Mesenchymal stem cell (in vitro differentiated cells and primary cell): ENCODE results near the gene SLK.

Experiments used
- DNase-seq: peaks from one replicate; pipeline ENCODE4 v3.0.0-alpha.2; 2013
- H2AFZ ChIP-seq: one replicate; pipeline ENCODE4 v1.6.1; 2013; ENCODE audit warnings: low read depth, mild to moderate bottlenecking, control low read depth, inconsistent platforms, low read length, moderate library complexity
- H2AK5ac ChIP-seq: 2 replicates; pipeline ENCODE4 v1.6.1; 2013; ENCODE audit warnings: low read length, moderate library complexity, mild to moderate bottlenecking, inconsistent platforms; ENCODE audit not compliant: severe bottlenecking
- H2BK120ac ChIP-seq: one replicate; pipeline ENCODE4 v1.6.1; 2013; ENCODE audit warnings: low read depth, mild to moderate bottlenecking, inconsistent platforms, low read length, moderate library complexity
- H2BK12ac ChIP-seq, 2 experiments: one replicate each; pipeline ENCODE4 v1.6.1; 2013; ENCODE audit warnings: inconsistent platforms in 2 of 2, low read length in 2 of 2, mild to moderate bottlenecking in 2 of 2, moderate library complexity in 2 of 2, control low read depth in 1 of 2
- H2BK15ac ChIP-seq: one replicate; pipeline ENCODE4 v1.6.1; 2013; ENCODE audit warnings: mild to moderate bottlenecking, low read depth, inconsistent platforms; ENCODE audit not compliant: poor library complexity, severe bottlenecking
- H2BK5ac ChIP-seq: 2 replicates; pipeline ENCODE4 v1.6.1; 2013; ENCODE audit warnings: low read depth, mild to moderate bottlenecking, low read length, control low read depth, inconsistent platforms; ENCODE audit not compliant: poor library complexity, severe bottlenecking
- H3K14ac ChIP-seq, 2 experiments: one replicate each; pipeline ENCODE4 v1.6.1; 2013; ENCODE audit warnings: inconsistent platforms in 2 of 2, low read length in 2 of 2, control low read depth in 1 of 2, mild to moderate bottlenecking in 1 of 2, moderate library complexity in 1 of 2
- H3K18ac ChIP-seq, 2 experiments: one replicate each; pipeline ENCODE4 v1.6.1; 2013; ENCODE audit warnings: inconsistent platforms in 2 of 2, low read length in 2 of 2, control low read depth in 1 of 2, low read depth in 1 of 2, mild to moderate bottlenecking in 1 of 2
- H3K23ac ChIP-seq, 2 experiments: one replicate each; pipeline ENCODE4 v1.6.1; 2013; ENCODE audit warnings: inconsistent platforms in 2 of 2, low read length in 2 of 2, mild to moderate bottlenecking in 2 of 2, moderate library complexity in 2 of 2, control low read depth in 1 of 2
- H3K27ac ChIP-seq: 2 replicates; pipeline ENCODE4 v1.5.1; 2013; ENCODE audit warnings: mild to moderate bottlenecking, moderate library complexity, low read length, control low read depth, inconsistent platforms; ENCODE audit not compliant: poor library complexity, severe bottlenecking
- H3K27me3 ChIP-seq, 2 experiments: 2 replicates each; pipeline versions ENCODE4 v1.6.1 to v1.7.0; 2013; ENCODE audit warnings: low read length in 2 of 2, mild to moderate bottlenecking in 2 of 2, moderate library complexity in 2 of 2, control low read depth in 1 of 2, inconsistent platforms in 1 of 2; ENCODE audit not compliant: control insufficient read depth in 1 of 2, insufficient read depth in 1 of 2
- H3K36me3 ChIP-seq, 2 experiments: 2 replicates each; pipeline versions ENCODE4 v1.6.1 to v1.7.0; 2013; ENCODE audit warnings: low read length in 2 of 2, control low read depth in 1 of 2, inconsistent platforms in 1 of 2, low read depth in 1 of 2, mild to moderate bottlenecking in 1 of 2; ENCODE audit not compliant: insufficient read depth in 2 of 2, control insufficient read depth in 1 of 2
- H3K4ac ChIP-seq, 2 experiments: one replicate each; pipeline ENCODE4 v1.6.1; 2013; ENCODE audit warnings: inconsistent platforms in 2 of 2, low read length in 2 of 2, mild to moderate bottlenecking in 2 of 2, moderate library complexity in 2 of 2, control low read depth in 1 of 2, low read depth in 1 of 2
- H3K4me1 ChIP-seq: 2 replicates; pipeline ENCODE4 v1.6.1; 2013; ENCODE audit warnings: low read depth, low read length, control low read depth; ENCODE audit not compliant: control insufficient read depth, insufficient read depth
- H3K4me2 ChIP-seq: 2 replicates; pipeline ENCODE4 v1.6.1; 2013; ENCODE audit warnings: low read length, mild to moderate bottlenecking, inconsistent platforms; ENCODE audit not compliant: poor library complexity, severe bottlenecking
- H3K4me3 ChIP-seq, 2 experiments: 2 replicates each; pipeline versions ENCODE4 v1.5.1 to v1.7.0; 2013; ENCODE audit warnings: low read length in 2 of 2, mild to moderate bottlenecking in 2 of 2, control low read depth in 1 of 2, low read depth in 1 of 2; ENCODE audit not compliant: insufficient read depth in 1 of 2
- H3K79me1 ChIP-seq: replicated peaks from 2 replicates; pipeline ENCODE4 v1.6.1; 2013; ENCODE audit warnings: mild to moderate bottlenecking, control low read depth, low read length, inconsistent platforms; ENCODE audit not compliant: poor library complexity, severe bottlenecking
- H3K9ac ChIP-seq: 2 replicates; pipeline ENCODE4 v1.7.0; 2013; ENCODE audit warnings: mild to moderate bottlenecking, low read length, moderate library complexity
- H3K9me3 ChIP-seq: 2 replicates; pipeline ENCODE4 v1.7.0; 2013; ENCODE audit warnings: mild to moderate bottlenecking, low read length; ENCODE audit not compliant: control insufficient read depth
- H4K8ac ChIP-seq: one replicate; pipeline ENCODE4 v1.6.1; 2013; ENCODE audit warnings: inconsistent platforms, mild to moderate bottlenecking, low read length, moderate library complexity
- H4K91ac ChIP-seq: one replicate; pipeline ENCODE4 v1.6.1; 2013; ENCODE audit warnings: mild to moderate bottlenecking, low read length, inconsistent platforms
- WGBS: methylation state at CpG from one replicate; pipeline ENCODE4 v1.1.7; 2013; ENCODE audit warnings: mixed read lengths; 5-methylcytosine and 5-hydroxymethylcytosine counted together

Gene SLK

DNA sequence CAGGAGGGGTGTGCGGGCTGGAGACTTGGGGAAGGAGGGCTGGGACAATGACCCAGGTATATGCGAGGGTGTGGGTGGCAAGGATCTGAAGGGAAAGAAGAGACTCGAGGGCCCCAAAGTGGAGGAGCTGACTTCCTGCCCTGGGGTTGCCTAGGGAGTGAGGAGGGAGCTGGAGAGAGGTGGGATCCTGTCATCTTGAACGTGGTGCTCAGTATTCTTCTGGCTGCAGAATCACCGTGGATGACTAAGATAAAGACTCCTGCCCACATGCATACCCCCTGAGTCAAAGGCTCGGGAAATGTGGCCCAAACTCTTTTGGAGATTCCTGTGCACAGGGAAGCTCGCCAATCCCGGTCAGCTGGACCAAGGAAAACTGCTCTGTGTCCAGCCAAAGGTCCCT is 87.5 kb downstream of the SLK start:
- Histone ChIP-seq H2BK15ac (no peak overlapping the region), H3K4me3 (no peak overlapping the region), H2BK12ac (no peak overlapping the region), H3K4me1 (peaks cover 3% of the 10 kb centered on the region), H3K27ac (no peak overlapping the region), H3K36me3 (no peaks in the 10 kb centered on the region), H4K8ac (no peak overlapping the region), H3K27me3 (no peaks in the 10 kb centered on the region), H4K91ac (no peak overlapping the region), H3K23ac (no peak overlapping the region), H2AK5ac (no peak overlapping the region), H2BK5ac (no peak overlapping the region), H3K18ac (no peak overlapping the region), H3K14ac (no peak overlapping the region), H3K9me3 (no peaks in the 10 kb centered on the region), H2AFZ (no peak overlapping the region), H3K79me1 (no peaks in the 10 kb centered on the region), H2BK120ac (no peak overlapping the region), H3K9ac (no peak overlapping the region), H3K4me2 (no peak overlapping the region), H3K4ac (no peak overlapping the region)
- 67% methylated on average over 8 of the region's 8 CpGs for WGBS
- DNase-seq = no peak

DNA sequence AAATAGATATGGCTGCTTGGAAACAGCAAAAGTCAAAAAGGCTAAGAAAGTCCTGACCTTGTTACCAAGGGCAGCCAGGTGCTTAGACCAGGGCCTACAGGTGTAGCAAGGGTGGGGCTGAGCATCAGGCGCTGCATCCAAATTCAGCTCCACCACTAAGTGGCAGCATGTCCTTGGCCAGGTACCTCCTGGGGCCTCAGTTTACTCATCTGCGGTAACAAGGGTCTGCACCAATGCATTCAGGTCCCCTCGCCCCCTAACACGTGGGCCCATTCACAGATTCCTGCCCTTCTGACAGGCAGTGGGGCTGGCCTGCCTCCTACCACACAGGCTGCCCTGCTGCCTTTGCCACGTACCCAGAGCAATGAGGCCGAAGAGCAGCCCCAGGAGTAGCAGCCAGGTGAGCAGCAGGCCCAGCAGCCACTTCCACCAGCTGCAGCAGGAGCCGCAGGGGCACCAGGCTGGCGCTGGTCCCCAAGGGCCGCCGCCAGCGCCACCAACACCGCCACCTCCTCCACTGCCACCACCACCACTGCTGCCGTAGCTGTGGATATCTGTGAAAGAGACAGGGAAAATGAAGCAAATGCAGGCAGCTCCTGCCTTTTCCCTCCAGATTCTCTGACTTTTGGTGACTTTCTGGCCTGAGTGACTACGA is 89.8 kb downstream of the SLK start:
- H3K27ac ChIP-seq = no peak overlapping the region
- no peak overlapping the region for H3K4me2 ChIP-seq
- H3K14ac ChIP-seq = no peak overlapping the region
- no peak overlapping the region for H2BK5ac ChIP-seq
- H3K23ac ChIP-seq = no peak overlapping the region
- no peak overlapping the region for H2AFZ ChIP-seq
- H3K9ac ChIP-seq = no peak overlapping the region
- H3K36me3 ChIP-seq = no peaks in the 10 kb centered on the region
- H3K27me3 ChIP-seq = no peaks in the 10 kb centered on the region
- no peak overlapping the region for H2BK120ac ChIP-seq
- no peaks in the 10 kb centered on the region for H3K79me1 ChIP-seq
- H2AK5ac ChIP-seq = no peak overlapping the region
- no peak overlapping the region for H2BK15ac ChIP-seq
- H3K4ac ChIP-seq = no peak overlapping the region
- no peak for DNase-seq
- peaks cover 3% of the 10 kb centered on the region for H3K4me1 ChIP-seq
- no peak overlapping the region for H3K18ac ChIP-seq
- 85% methylated on average over 14 of the region's 14 CpGs for whole genome bisulfite sequencing
- no peaks in the 10 kb centered on the region for H3K9me3 ChIP-seq
- H2BK12ac ChIP-seq = no peak overlapping the region
- H4K8ac ChIP-seq = no peak overlapping the region
- H4K91ac ChIP-seq = no peak overlapping the region
- no peak overlapping the region for H3K4me3 ChIP-seq

DNA sequence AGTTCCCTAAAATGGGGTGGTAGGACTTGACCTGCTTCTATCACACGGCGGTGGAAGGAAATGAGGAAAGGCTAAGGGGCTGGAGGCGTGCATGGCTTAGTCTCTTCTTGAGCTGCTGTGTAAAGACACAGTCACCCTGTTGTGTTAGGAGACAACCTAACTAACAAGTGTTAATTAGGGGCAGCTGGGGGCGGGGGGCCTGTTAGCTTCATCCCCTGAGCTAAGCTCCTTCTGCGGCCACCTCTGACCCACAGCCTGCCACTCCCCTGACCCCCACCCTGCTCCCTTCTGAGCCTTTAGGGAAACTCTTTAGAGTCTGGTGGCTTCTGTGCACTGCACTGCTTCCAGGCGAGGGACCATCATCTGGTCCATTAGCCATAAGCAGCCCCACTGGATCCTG is 90.8 kb downstream of the SLK start:
- no peak overlapping the region for H2BK12ac ChIP-seq
- no peak overlapping the region for H4K91ac ChIP-seq
- H3K27ac ChIP-seq = no peak overlapping the region
- H3K27me3 ChIP-seq = no peaks in the 10 kb centered on the region
- H3K18ac ChIP-seq = no peak overlapping the region
- H3K36me3 ChIP-seq = no peaks in the 10 kb centered on the region
- no peak overlapping the region for H2AFZ ChIP-seq
- no peak overlapping the region for H3K4me2 ChIP-seq
- no peak overlapping the region for H3K23ac ChIP-seq
- no peak for DNase-seq
- no peaks in the 10 kb centered on the region for H3K9me3 ChIP-seq
- H2BK120ac ChIP-seq = no peak overlapping the region
- H3K4me1 ChIP-seq = peaks cover 3% of the 10 kb centered on the region
- H3K4me3 ChIP-seq = no peak overlapping the region
- H3K4ac ChIP-seq = no peak overlapping the region
- H2BK5ac ChIP-seq = no peak overlapping the region
- H3K9ac ChIP-seq = no peak overlapping the region
- no peak overlapping the region for H4K8ac ChIP-seq
- no peak overlapping the region for H3K14ac ChIP-seq
- H2BK15ac ChIP-seq = no peak overlapping the region
- whole genome bisulfite sequencing = 76% methylated on average over 6 of the region's 6 CpGs
- H3K79me1 ChIP-seq = no peaks in the 10 kb centered on the region
- H2AK5ac ChIP-seq = no peak overlapping the region

DNA sequence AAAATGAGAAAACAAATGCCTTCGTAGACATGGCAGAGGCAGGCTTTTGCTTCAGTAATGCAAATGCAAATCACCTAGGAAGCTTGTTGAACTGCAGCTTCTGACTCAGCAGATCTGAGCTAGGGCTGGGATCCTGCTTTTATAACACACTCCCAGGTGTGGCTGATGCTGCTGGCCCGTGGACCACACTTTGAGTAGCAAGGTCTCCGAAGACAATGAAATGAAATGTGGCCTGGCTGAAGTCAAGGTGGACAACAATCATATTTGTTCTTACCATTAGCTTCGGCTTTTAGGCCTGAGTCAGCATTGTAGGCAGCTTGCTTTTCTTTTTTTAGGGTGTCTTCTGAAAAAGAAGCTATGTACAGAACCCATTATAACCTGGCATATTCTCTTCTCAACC is 92.4 kb downstream of the SLK start:
- Histone ChIP-seq H2BK5ac (no peak overlapping the region), H4K8ac (no peak overlapping the region), H3K79me1 (no peaks in the 10 kb centered on the region), H3K23ac (no peak overlapping the region), H3K27ac (no peak overlapping the region), H3K4ac (no peak overlapping the region), H3K4me2 (no peak overlapping the region), H3K9me3 (no peaks in the 10 kb centered on the region), H4K91ac (no peak overlapping the region), H3K4me3 (no peak overlapping the region), H3K27me3 (no peaks in the 10 kb centered on the region), H3K4me1 (peaks cover 3% of the 10 kb centered on the region), H2BK15ac (no peak overlapping the region), H2AK5ac (no peak overlapping the region), H3K18ac (no peak overlapping the region), H3K36me3 (no peaks in the 10 kb centered on the region), H2BK12ac (no peak overlapping the region), H2AFZ (no peak overlapping the region), H2BK120ac (no peak overlapping the region), H3K9ac (no peak overlapping the region), H3K14ac (no peak overlapping the region)
- DNase-seq = no peak
- 73% methylated on average over 4 of the region's 4 CpGs for WGBS
